Measurements from ENCODE around the gene SKAP1.

Gene SKAP1

DNA sequence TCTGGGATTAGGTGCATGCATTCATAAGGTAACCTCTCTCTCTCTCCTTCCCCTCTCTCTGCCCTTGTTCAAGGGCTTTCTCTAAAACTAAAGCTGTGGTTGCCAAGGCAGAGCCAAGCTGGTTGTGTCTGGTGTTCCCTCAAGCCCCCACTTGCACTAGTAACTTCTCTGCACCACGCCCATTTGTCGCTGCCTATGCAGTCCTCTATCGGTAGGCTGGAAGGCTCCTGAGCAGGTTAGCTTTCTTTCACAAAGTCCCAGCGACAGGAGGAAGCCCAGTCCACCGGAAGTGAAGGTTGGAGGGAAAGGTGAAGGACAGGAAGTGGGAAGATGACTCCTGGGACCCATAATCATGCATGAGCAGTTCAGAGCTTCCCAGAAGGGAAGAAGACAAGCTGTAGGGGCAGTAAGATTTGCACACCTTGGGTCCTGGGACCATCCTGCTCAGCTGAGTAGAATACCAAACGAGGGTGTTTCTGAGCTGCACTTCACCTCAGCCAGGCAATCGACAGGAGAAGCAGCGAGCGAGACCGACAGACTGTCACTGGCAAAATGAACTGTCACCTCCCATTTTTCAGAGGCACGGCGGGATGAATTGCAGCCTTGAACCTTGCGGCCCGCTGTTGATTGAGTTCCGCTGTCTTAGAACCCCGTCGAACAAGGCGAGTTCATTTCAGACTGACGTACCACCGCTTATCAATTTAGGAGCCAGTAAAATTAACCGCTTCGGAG is 14.7 kb upstream of the SKAP1 start:
- FAIRE-seq, result peak; percentile 57
- DNase-seq (ENCODE audit: insufficient read length), result no peak
- no peak for TF ChIP-seq POLR2AphosphoS5 (IDR thresholded peaks at IDR 0.05; ENCODE audit: low read depth, low read length)
- TF ChIP-seq TAF1 (IDR thresholded peaks at IDR 0.05; ENCODE audit: borderline replicate concordance, low read depth, low read length), result no peak
- TF ChIP-seq POLR2A (IDR thresholded peaks at IDR 0.05; ENCODE audit: low read depth, low read length), result no peak

DNA sequence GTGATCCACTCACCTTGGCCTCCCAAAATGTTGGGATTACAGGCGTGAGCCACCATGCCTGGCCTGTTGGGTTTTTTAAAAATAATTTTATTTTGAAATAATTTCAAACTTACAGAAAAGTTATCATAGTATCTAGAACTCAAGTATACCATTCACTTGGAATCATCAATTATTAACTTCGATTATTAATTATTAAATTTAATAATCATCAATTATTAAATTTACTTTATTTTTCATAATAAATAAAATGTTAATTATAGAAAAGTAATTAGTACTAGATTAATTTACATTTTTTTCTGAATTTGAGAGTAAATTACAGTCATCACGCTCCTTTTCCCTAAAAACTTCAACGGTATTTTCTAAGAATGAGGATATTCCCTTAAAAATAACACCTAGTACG is 13.7 kb upstream of the SKAP1 start:
- no peak for DNase-seq (ENCODE audit: insufficient read length)
- no peak for FAIRE-seq
- no peak for TF ChIP-seq TAF1 (IDR thresholded peaks at IDR 0.05; ENCODE audit: borderline replicate concordance, low read depth, low read length)
- no peak for TF ChIP-seq POLR2AphosphoS5 (IDR thresholded peaks at IDR 0.05; ENCODE audit: low read depth, low read length)
- TF ChIP-seq POLR2A (IDR thresholded peaks at IDR 0.05; ENCODE audit: low read depth, low read length), result no peak

- peak; percentile 57 for FAIRE-seq
- no peak for TF ChIP-seq POLR2AphosphoS5 (IDR thresholded peaks at IDR 0.05; ENCODE audit: low read depth, low read length)
- no peak for TF ChIP-seq POLR2A (IDR thresholded peaks at IDR 0.05; ENCODE audit: low read depth, low read length)
- TF ChIP-seq TAF1 (IDR thresholded peaks at IDR 0.05; ENCODE audit: borderline replicate concordance, low read depth, low read length), result no peak
Observed at GRCh38 chr17:48442819-48443218, 12.8 kb upstream of the SKAP1 start.

DNA sequence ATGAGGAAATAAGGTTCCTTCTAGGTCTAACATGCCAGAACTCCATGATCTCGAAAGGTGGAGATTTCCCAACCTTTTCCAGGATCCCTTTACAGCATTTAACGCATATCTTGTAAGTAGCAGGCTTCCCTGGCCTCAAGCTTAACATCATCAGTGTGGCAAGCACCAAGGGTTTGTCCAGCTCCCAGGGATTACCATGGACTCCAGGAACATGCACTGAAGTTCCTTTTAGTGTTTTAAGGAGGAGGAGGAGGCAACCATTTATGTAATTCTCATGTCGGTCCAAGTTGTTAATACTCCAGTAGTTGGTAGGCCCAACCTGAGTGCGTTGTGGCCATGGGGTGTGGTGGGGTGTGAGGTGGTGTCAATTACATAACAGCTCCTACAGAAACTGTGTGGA is 11.8 kb upstream of the SKAP1 start:
- no peak for TF ChIP-seq POLR2A (IDR thresholded peaks at IDR 0.05; ENCODE audit: low read depth, low read length)
- no peak for TF ChIP-seq POLR2AphosphoS5 (IDR thresholded peaks at IDR 0.05; ENCODE audit: low read depth, low read length)
- TF ChIP-seq TAF1 (IDR thresholded peaks at IDR 0.05; ENCODE audit: borderline replicate concordance, low read depth, low read length), result no peak
- DNase-seq (ENCODE audit: insufficient read length), result no peak
- FAIRE-seq, result no peak

More at GRCh38 chr17:48442819-48443218, 12.8 kb upstream of the SKAP1 start:
- no peak for DNase-seq (ENCODE audit: insufficient read length)

GRCh38 chr17:48441231-48441711 is 11.3 kb upstream of the SKAP1 start:
- TF ChIP-seq TAF1 (IDR thresholded peaks at IDR 0.05; ENCODE audit: borderline replicate concordance, low read depth, low read length) (no peak), POLR2A (IDR thresholded peaks at IDR 0.05; ENCODE audit: low read depth, low read length) (peak; percentile 13; the same call in 1 of the 2 replicates), POLR2AphosphoS5 (IDR thresholded peaks at IDR 0.05; ENCODE audit: low read depth, low read length) (peak; percentile 34; the same call in 1 of the 2 replicates)
- peak; percentile 87 for FAIRE-seq
- peak; percentile 31 for DNase-seq (ENCODE audit: insufficient read length)

- peak; percentile 84 for FAIRE-seq
- no peak for TF ChIP-seq TAF1 (IDR thresholded peaks at IDR 0.05; ENCODE audit: borderline replicate concordance, low read depth, low read length)
- TF ChIP-seq POLR2A (IDR thresholded peaks at IDR 0.05; ENCODE audit: low read depth, low read length), result no peak
- TF ChIP-seq POLR2AphosphoS5 (IDR thresholded peaks at IDR 0.05; ENCODE audit: low read depth, low read length), result no peak
Observed at GRCh38 chr17:48440669-48441068, 10.7 kb upstream of the SKAP1 start.

DNA sequence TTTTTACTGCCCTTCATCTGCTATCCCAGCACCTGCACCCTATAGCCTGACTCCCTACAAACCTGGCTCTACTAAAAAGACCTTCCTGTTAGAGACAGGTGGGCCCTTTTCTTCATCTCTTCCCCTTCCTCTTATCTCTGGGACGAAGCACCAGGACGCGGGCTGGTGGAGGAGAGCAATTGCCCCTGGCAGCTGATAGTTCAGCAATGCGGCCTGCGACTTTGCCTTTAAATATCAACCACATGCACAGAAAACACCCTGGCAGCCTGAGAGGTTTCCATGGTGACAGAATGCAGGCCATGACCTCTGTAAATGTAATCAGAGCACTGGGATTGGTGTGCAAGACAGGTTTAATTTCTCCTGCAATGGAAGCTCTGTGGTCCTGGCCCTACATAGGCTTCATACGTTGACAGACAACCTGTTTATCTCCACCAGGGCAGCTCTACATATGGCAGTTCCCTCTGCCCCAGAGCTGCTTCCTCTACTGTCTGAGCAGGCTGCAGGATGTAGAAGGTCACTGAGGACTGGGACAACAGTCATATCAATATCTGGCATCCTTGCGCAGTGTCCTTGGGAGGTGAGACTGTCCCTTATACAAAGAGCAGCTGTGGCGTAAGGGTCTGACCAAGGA is 10.0 kb upstream of the SKAP1 start:
- DNase-seq (ENCODE audit: insufficient read length) (no peak), FAIRE-seq (no peak)
- TF ChIP-seq POLR2AphosphoS5 (IDR thresholded peaks at IDR 0.05; ENCODE audit: low read depth, low read length) (no peak), TAF1 (IDR thresholded peaks at IDR 0.05; ENCODE audit: borderline replicate concordance, low read depth, low read length) (no peak), POLR2A (IDR thresholded peaks at IDR 0.05; ENCODE audit: low read depth, low read length) (no peak)

More at GRCh38 chr17:48440669-48441068, 10.7 kb upstream of the SKAP1 start:
- DNase-seq (ENCODE audit: insufficient read length), result no peak

DNA sequence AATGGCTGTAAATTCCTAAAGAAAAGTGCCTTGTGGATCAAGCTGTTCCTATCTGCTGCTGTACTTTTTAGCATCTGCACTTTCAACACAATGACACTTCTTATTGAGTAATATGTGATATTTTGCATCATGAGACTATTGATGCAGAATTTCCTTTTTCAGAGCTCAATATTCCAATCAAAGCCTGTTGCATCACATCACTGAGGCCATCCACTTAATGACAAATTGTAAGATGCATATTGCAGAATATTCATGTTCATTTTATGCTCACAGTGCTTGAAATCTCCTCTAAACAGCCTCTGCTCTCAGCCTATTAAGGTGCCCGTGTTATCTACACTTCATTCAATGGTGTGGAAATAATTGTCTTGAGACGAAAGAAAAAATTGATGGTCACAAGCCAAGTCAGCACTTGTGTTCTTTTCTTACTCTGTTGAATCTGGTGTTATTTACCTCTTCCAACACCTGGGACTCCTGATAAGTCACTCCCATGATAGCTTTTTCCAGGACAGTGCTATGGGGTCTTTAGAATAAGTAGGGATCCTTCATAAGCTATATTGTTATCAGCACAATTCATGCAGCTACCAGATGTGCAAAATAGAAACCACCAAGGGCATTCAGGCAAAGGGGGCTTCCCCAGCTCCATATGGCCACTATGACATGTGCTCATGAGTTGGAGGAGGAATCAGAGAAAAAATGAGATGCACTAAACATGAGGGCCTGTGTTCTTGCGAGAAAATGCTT is 9.3 kb upstream of the SKAP1 start:
- no peak for DNase-seq (ENCODE audit: insufficient read length)

GRCh38 chr17:48438516-48439061 is 8.6 kb upstream of the SKAP1 start:
- no peak for FAIRE-seq
- TF ChIP-seq POLR2A (IDR thresholded peaks at IDR 0.05; ENCODE audit: low read depth, low read length), result no peak
- no peak for TF ChIP-seq TAF1 (IDR thresholded peaks at IDR 0.05; ENCODE audit: borderline replicate concordance, low read depth, low read length)
- no peak for TF ChIP-seq POLR2AphosphoS5 (IDR thresholded peaks at IDR 0.05; ENCODE audit: low read depth, low read length)
- no peak for DNase-seq (ENCODE audit: insufficient read length)

More for the DNA sequence above, 9.3 kb upstream of the SKAP1 start:
- TF ChIP-seq POLR2AphosphoS5 (IDR thresholded peaks at IDR 0.05; ENCODE audit: low read depth, low read length) (no peak), TAF1 (IDR thresholded peaks at IDR 0.05; ENCODE audit: borderline replicate concordance, low read depth, low read length) (no peak)
- peak; percentile 95 for FAIRE-seq

DNA sequence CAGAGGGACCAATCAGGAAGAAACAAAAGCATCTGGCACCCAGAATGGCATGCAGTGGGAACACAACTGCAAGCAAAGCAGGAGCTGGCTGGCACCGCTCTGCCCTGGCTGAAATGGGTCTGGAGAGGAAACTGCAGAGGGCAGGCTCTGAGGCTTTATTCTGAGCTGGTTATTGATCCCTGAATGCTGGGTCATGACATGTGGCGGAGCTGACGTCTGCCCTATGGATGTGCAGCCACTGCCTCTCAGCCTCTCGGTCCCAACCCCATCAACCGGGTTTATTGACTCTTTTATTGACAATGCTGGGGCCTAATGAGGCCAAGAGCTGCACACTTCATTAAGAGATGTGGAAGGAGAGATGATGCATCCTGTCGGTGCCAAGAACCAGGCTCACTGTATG is 3.9 kb upstream of the SKAP1 start:
- no peak for DNase-seq (ENCODE audit: insufficient read length)
- no peak for FAIRE-seq
- TF ChIP-seq TAF1 (IDR thresholded peaks at IDR 0.05; ENCODE audit: borderline replicate concordance, low read depth, low read length) (no peak), POLR2AphosphoS5 (IDR thresholded peaks at IDR 0.05; ENCODE audit: low read depth, low read length) (no peak), POLR2A (IDR thresholded peaks at IDR 0.05; ENCODE audit: low read depth, low read length) (no peak)

Data from GM12892 (cell line).